Bronchial epithelial cell (primary cell): Measurements from ENCODE around the gene MED12L. TPM values are rescaled to one million over a fixed set of nuclear protein-coding genes. Genes with fewer than 3 reads are reported as not detected.
A peak's percentile ranks its signal among the peaks of the same experiment; 100 is the strongest.

ENCODE experiments used
- DNase-seq: peaks from one replicate; pipeline ENCODE4 v3.0.0-alpha.2; 2010; ENCODE audit warnings: low read depth
- FAIRE-seq: peaks from 2 replicates; lab custom pipeline; 2011; peaks lifted over from hg19 to GRCh38; lab: Jason Lieb, UNC
- H3K27me3 ChIP-seq: 2 replicates; pipeline ENCODE4 v1.5.1; 2011; ENCODE audit warnings: low read length; ENCODE audit not compliant: control insufficient read depth, insufficient read depth
- H3K36me3 ChIP-seq: 2 replicates; pipeline ENCODE4 v1.5.1; 2011; ENCODE audit warnings: low read length; ENCODE audit not compliant: control insufficient read depth, insufficient read depth
- H3K4me3 ChIP-seq: 2 replicates; pipeline ENCODE4 v1.5.1; 2011; ENCODE audit warnings: mild to moderate bottlenecking, low read depth, low read length, control low read depth
- CTCF ChIP-seq: IDR thresholded peaks from 2 replicates; pipeline ENCODE4 v1.5.1; 2011; ENCODE audit warnings: mild to moderate bottlenecking, moderate library complexity, low read length, control low read depth, inconsistent platforms; ENCODE audit not compliant: insufficient read depth, severe bottlenecking
- total RNA-seq: library from RNA; depleted of rRNA; stranded (reverse); fragments of >200 nt; gene quantifications from 2 replicates; pipeline ENCODE4 v1.2.1, GENCODE V29; 2014

MED12L gene
- total RNA-seq, 1 donor from 2014 or later: 0.26 TPM

- no peak for DNase-seq
- FAIRE-seq: no peak
- Histone ChIP-seq H3K4me3 (no peak overlapping the region), H3K27me3 (no peaks in the 10 kb centered on the region), H3K36me3 (no peaks in the 10 kb centered on the region)
- TF ChIP-seq CTCF: no peak
These were observed 119.3 kb downstream of the MED12L start for GRCh38 chr3:151204530-151205402.

GRCh38 chr3:151205482-151205881, 120.0 kb downstream of the MED12L start:
- no peak for DNase-seq
- no peak for FAIRE-seq
- no peak for TF ChIP-seq CTCF
- Histone ChIP-seq H3K4me3 (no peak overlapping the region), H3K36me3 (no peaks in the 10 kb centered on the region), H3K27me3 (no peaks in the 10 kb centered on the region)

DNA sequence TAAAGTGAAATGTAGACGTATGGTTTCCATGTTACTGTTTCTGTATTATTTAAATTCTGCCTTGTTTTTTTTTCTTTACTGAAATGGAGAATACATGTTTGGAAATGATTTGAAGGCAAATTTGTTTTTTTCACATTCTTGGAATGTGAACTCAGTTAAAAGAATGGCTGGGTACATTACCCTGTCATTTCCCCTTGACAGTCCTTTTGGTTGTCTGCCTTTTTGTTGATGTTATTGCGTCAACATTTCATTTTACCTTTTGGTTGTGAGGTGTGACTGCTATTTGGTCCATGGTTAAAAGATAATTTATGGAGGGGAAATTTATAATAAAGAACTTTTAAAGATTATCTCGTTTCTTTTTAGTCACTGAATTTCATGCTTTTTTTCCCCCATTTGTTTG, 120.7 kb downstream of the MED12L start:
- FAIRE-seq (no peak), DNase-seq (no peak)
- TF ChIP-seq CTCF: no peak
- Histone ChIP-seq H3K27me3 (no peaks in the 10 kb centered on the region), H3K36me3 (no peaks in the 10 kb centered on the region), H3K4me3 (no peak overlapping the region)

GRCh38 chr3:151209654-151210053, 124.2 kb downstream of the MED12L start:
- no peaks in the 10 kb centered on the region for H3K36me3 ChIP-seq
- H3K4me3 ChIP-seq: no peak overlapping the region
- FAIRE-seq (no peak), DNase-seq (peak; percentile 31)
- H3K27me3 ChIP-seq: no peaks in the 10 kb centered on the region
- no peak for TF ChIP-seq CTCF

DNA sequence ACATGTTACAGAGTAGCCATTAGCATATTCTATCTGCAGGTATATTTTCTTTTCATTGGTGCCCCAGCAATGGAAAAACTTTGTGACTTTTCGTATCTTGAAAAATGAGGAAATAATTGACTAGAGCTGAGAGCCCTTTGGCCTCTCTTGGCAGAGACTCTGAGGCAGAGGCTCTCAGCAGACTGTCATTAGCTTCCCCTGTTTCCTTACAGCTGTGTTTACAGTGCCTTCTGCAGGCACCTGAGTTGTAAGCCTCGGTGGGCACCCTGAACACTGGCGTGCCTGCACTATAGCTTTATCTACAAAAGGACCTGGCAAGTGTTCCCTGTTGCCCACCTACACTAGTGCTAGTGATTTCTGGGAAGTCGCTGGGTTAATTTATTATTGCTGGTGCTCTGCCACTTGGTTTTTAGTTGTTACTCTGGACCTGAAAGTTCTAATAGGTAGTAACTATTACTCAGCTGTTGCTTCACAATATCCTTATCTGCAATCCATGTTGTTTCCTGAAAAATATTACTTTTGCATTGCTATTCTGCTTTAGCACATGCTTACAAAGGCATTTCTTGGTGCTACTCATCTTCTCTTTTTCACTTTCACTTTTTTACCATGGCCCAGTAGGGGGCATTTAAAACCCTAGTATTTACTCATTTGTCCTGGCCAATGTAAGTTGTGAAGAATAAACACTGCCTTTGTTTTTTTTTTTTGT, 125.4 kb downstream of the MED12L start:
- Histone ChIP-seq H3K27me3 (no peaks in the 10 kb centered on the region), H3K4me3 (no peak overlapping the region), H3K36me3 (no peaks in the 10 kb centered on the region)
- no peak for TF ChIP-seq CTCF
- FAIRE-seq (no peak), DNase-seq (no peak)
